ENCODE results near the gene OBSCN. TPM values are rescaled to one million over a fixed set of nuclear protein-coding genes. Genes with fewer than 3 reads are reported as not detected.
"Not testable (repeated sequence)": the region's sequence is repeated elsewhere in the genome, so short reads cannot be mapped to it uniquely, and the experiment has no call there.

The OBSCN gene
- total RNA-seq, 1 donor from 2014 or later, result 10.2 TPM

DNA sequence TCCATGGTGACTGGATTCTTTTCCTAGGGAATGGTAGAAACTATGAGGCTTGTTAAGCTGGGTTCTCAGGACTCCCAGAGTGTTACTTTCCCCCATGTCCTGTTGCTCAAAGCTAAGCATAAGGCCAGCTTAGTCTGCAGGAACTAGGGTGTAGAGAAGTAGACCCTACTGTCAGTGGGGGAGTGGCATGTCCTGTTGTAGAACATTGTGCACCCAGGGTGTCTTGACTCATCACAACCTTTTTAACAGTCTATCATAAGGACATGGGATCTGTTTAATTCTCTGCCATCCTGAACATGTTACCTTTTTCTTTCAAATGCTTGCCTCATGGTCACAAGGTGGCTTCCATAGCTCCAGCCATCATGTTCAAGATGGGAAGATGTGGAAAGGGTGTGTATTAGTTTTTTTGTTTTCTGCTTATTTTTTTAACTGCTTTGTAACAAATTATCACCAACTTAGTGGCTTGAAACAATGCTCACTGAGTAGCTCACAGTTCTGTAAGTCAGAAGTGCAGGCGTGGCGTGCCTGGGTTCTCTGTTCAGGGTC, 17.4 kb downstream of the OBSCN start:
- DNase-seq (ENCODE audit: low spot score), result no peak
- peaks cover 12% of the 10 kb centered on the region for H3K36me3 Mint-ChIP-seq (ENCODE audit: low read depth)
- H3K27me3 Mint-ChIP-seq (ENCODE audit: low read depth), result no peaks in the 10 kb centered on the region
- H3K9me3 Mint-ChIP-seq (ENCODE audit: low read depth), result peaks cover 7% of the 10 kb centered on the region
- H3K4me3 Mint-ChIP-seq (ENCODE audit: unreplicated experiment), result no peak overlapping the region
- TF ChIP-seq, protein P1, sequence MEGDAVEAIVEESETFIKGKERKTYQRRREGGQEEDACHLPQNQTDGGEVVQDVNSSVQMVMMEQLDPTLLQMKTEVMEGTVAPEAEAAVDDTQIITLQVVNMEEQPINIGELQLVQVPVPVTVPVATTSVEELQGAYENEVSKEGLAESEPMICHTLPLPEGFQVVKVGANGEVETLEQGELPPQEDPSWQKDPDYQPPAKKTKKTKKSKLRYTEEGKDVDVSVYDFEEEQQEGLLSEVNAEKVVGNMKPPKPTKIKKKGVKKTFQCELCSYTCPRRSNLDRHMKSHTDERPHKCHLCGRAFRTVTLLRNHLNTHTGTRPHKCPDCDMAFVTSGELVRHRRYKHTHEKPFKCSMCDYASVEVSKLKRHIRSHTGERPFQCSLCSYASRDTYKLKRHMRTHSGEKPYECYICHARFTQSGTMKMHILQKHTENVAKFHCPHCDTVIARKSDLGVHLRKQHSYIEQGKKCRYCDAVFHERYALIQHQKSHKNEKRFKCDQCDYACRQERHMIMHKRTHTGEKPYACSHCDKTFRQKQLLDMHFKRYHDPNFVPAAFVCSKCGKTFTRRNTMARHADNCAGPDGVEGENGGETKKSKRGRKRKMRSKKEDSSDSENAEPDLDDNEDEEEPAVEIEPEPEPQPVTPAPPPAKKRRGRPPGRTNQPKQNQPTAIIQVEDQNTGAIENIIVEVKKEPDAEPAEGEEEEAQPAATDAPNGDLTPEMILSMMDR (IDR thresholded peaks at IDR 0.05), result no peak
- H3K4me1 Mint-ChIP-seq (ENCODE audit: low read depth), result peaks cover 4% of the 10 kb centered on the region
- H3K27ac Mint-ChIP-seq (ENCODE audit: unreplicated experiment), result no peak overlapping the region

DNA sequence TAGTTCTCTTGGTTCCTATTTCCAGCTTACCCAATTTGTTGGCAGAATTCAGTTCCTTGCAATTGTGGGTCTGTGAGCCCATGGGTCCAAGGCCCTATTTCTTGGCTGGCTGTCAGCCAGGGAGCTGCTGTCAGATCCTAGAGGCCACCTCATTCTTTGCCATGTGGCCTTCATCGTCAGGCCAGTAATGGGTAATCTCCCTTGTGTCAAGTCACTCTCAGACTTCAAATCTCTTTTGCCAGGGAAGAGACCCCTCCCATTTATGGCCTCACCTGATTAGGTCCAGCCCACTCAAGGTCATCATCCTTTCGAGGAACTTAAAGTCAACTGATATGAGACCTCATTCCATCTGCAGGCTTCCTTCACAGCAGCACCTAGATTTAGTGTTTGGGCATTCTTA, 17.9 kb downstream of the OBSCN start:
- peaks cover 4% of the 10 kb centered on the region for H3K4me1 Mint-ChIP-seq (ENCODE audit: low read depth)
- H3K27me3 Mint-ChIP-seq (ENCODE audit: low read depth), result no peaks in the 10 kb centered on the region
- TF ChIP-seq, protein P1 (IDR thresholded peaks at IDR 0.05), result no peak
- H3K9me3 Mint-ChIP-seq (ENCODE audit: low read depth), result peaks cover 7% of the 10 kb centered on the region
- no peak for DNase-seq (ENCODE audit: low spot score)
- H3K4me3 Mint-ChIP-seq (ENCODE audit: unreplicated experiment), result no peak overlapping the region
- peaks cover 12% of the 10 kb centered on the region for H3K36me3 Mint-ChIP-seq (ENCODE audit: low read depth)
- H3K27ac Mint-ChIP-seq (ENCODE audit: unreplicated experiment), result no peak overlapping the region

DNA sequence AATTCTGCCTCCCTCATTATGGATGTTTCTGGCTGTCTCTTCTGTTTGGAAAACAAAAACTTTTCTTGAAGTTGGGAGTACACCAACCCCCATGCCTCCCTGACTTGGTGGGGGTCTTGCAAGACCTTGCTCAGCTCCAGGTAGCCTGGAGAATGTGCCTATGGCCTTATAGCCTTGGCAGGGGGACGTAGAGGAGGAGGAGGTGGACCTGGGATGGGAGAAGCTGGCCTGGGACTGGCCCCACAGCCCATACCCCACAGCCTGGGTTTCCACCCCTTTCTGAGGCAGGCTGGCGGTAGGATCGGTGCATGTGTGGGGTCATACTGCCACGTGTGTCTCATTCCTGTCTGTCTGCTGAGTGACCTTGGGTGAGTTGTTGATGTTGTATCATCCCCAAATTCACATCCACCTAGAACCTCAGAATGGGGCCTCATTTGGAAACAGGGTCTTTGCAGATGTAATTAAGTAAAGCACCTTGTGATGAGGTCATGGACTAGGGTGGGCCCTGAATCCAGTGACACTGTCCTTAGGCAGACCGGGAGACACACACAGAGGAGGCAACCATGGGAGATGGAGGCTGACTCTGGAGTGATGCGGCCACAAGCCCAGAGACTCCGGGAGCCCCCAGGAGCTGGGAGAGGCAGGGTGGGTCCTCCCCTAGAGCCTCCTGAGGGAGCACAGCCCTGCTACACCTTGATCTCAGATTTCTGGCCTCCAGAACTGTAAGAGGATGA, 18.5 kb downstream of the OBSCN start:
- Mint-ChIP-seq H3K27me3 (ENCODE audit: low read depth) (no peaks in the 10 kb centered on the region), H3K27ac (ENCODE audit: unreplicated experiment) (no peak overlapping the region), H3K4me3 (ENCODE audit: unreplicated experiment) (no peak overlapping the region), H3K36me3 (ENCODE audit: low read depth) (peaks cover 13% of the 10 kb centered on the region), H3K9me3 (ENCODE audit: low read depth) (peaks cover 7% of the 10 kb centered on the region), H3K4me1 (ENCODE audit: low read depth) (peaks cover 4% of the 10 kb centered on the region)
- TF ChIP-seq, protein P1 (IDR thresholded peaks at IDR 0.05), result no peak
- no peak for DNase-seq (ENCODE audit: low spot score)

DNA sequence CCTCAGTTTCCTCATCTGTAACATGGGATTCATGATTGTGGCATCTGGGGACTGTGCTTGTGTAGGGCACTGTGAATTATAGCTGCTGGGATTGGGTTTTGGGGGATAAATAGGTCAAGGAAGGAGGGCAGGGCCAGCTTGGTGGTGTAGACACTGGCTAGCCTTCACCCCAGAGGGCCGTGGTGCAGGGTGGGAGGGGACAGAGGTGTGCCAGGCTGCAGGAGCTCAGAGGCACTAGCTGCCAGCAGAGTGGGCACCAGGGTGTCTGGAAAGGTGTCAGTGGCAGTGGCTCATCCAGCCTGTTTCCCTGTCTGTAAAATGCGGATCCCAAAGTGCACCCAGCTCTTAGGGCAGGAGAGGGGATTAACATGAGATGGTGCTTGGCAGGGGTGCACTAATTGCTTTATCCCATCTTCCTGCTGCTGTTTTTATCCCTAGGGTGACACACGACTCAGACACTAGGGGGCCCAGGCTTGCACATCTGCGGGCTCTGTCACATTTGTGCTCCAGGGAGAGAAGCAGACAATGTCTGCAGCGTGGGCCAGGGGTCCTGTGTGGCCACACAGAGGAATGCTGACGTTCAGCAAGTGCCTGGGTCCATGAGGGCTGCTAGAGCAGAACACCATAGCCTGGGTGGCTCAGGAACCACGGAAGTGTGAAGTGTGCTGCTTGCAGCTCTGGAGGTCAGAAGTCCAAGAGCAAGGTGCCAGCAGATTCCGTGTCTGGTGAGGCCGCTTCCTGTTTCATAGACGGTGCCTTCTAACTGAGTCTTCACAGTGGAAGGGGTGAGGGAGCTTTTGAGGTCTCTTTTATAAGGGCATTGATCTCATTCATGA, 19.3 kb downstream of the OBSCN start:
- H3K27ac Mint-ChIP-seq (ENCODE audit: unreplicated experiment), result no peak overlapping the region
- H3K36me3 Mint-ChIP-seq (ENCODE audit: low read depth), result peaks cover 20% of the 10 kb centered on the region

DNA sequence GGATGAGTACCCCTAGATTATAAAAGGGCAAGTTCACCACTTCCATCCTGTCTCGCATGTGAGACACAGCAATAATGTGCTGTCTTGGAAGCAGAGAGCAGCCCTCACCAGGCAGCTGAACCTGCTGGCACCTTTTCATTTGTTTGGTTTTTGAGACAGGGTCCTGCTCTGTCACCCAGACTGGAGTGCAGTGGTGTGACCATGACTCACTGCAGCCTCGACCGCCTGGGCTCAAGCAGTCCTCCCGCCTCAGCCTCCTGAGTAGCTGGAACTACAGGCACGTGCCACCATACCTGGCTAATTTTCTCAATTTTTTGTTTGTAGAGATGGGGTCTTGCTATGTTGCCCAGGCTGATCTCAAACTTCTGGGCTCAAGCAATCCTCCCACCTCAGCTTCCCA, 20.3 kb downstream of the OBSCN start:
- H3K36me3 Mint-ChIP-seq (ENCODE audit: low read depth), result peaks cover 28% of the 10 kb centered on the region
- DNase-seq (ENCODE audit: low spot score); H3K4me1 Mint-ChIP-seq (ENCODE audit: low read depth); H3K27ac Mint-ChIP-seq (ENCODE audit: unreplicated experiment); H3K27me3 Mint-ChIP-seq (ENCODE audit: low read depth); H3K4me3 Mint-ChIP-seq (ENCODE audit: unreplicated experiment): not testable (repeated sequence)
- peaks cover 12% of the 10 kb centered on the region for H3K9me3 Mint-ChIP-seq (ENCODE audit: low read depth)

More for the DNA sequence above, 19.3 kb downstream of the OBSCN start:
- H3K27me3 Mint-ChIP-seq (ENCODE audit: low read depth), result no peaks in the 10 kb centered on the region
- peaks cover 7% of the 10 kb centered on the region for H3K9me3 Mint-ChIP-seq (ENCODE audit: low read depth)
- TF ChIP-seq, protein P1 (IDR thresholded peaks at IDR 0.05), result peak; percentile 51
- H3K4me3 Mint-ChIP-seq (ENCODE audit: unreplicated experiment), result no peak overlapping the region
- H3K4me1 Mint-ChIP-seq (ENCODE audit: low read depth), result peaks cover 4% of the 10 kb centered on the region
- no peak for DNase-seq (ENCODE audit: low spot score)
